Fibroblast of peridontal ligament (primary cell): ENCODE results near the gene SPN.
A peak's percentile ranks its signal among the peaks of the same experiment; 100 is the strongest.
"Not testable (repeated sequence)": the region's sequence is repeated elsewhere in the genome, so short reads cannot be mapped to it uniquely, and the experiment has no call there.

Source experiments
- DNase-seq: peaks from one replicate; pipeline ENCODE4 v3.0.0-alpha.2; 2010; ENCODE audit errors: extremely low read depth

The SPN gene

GRCh38 chr16:29676989-29677785 is 14.1 kb downstream of the SPN start:
- no peak for DNase-seq

- peak; percentile 41 for DNase-seq
Measured at GRCh38 chr16:29678691-29679267, 15.7 kb downstream of the SPN start, which contains the start of gene QPRT. TSS of gene QPRT (plus strand) at chr16:29679180. CDS start at chr16:29679198, 18 bp downstream.

GRCh38 chr16:29680180-29680598 is 17.1 kb downstream of the SPN start:
- DNase-seq: no peak

- DNase-seq: no peak
Measured at GRCh38 chr16:29683543-29684090, 20.6 kb downstream of the SPN start.

GRCh38 chr16:29684679-29685078 is 21.6 kb downstream of the SPN start:
- no peak for DNase-seq

- DNase-seq: no peak
Measured at GRCh38 chr16:29686740-29687332, 23.8 kb downstream of the SPN start.

- no peak for DNase-seq
Measured at GRCh38 chr16:29687755-29688154, 24.7 kb downstream of the SPN start.

GRCh38 chr16:29688172-29688571 is 25.1 kb downstream of the SPN start:
- no peak for DNase-seq

GRCh38 chr16:29689490-29690351 is 26.7 kb downstream of the SPN start:
- DNase-seq: not testable (repeated sequence)

- not testable (repeated sequence) for DNase-seq
Measured at GRCh38 chr16:29692606-29693005, 29.6 kb downstream of the SPN start.

- DNase-seq: no peak
Measured at GRCh38 chr16:29694384-29695195, 31.5 kb downstream of the SPN start.

GRCh38 chr16:29695675-29696074 is 32.6 kb downstream of the SPN start:
- DNase-seq: not testable (repeated sequence)

- no peak for DNase-seq
Measured at GRCh38 chr16:29696881-29697331, 33.9 kb downstream of the SPN start.

- DNase-seq: no peak
Measured at GRCh38 chr16:29697391-29697790, 34.3 kb downstream of the SPN start.

- DNase-seq: no peak
Measured at GRCh38 chr16:29698042-29698441, 35.0 kb downstream of the SPN start.

- no peak for DNase-seq
Measured at GRCh38 chr16:29698484-29699323, 35.7 kb downstream of the SPN start.

- no peak for DNase-seq
Measured at GRCh38 chr16:29699324-29700219, 36.5 kb downstream of the SPN start.

GRCh38 chr16:29700253-29700987 is 37.4 kb downstream of the SPN start:
- peak; percentile 90 for DNase-seq
